ENCODE data around the gene TGM2.
"Not testable (repeated sequence)": the region's sequence is repeated elsewhere in the genome, so short reads cannot be mapped to it uniquely, and the experiment has no call there.

Gene TGM2

GRCh38 chr20:38115205-38115604 is 49.9 kb downstream of the TGM2 start:
- DNase-seq (ENCODE audit: low spot score), result no peak

- DNase-seq (ENCODE audit: low spot score), result no peak
These were observed 50.7 kb downstream of the TGM2 start for GRCh38 chr20:38114353-38114791.

- DNase-seq (ENCODE audit: low spot score), result no peak
These were observed 51.4 kb downstream of the TGM2 start for GRCh38 chr20:38113401-38114325.

- DNase-seq (ENCODE audit: low spot score), result no peak
These were observed 52.2 kb downstream of the TGM2 start for GRCh38 chr20:38112930-38113294.

GRCh38 chr20:38112261-38112929 is 52.7 kb downstream of the TGM2 start:
- DNase-seq (ENCODE audit: low spot score), result no peak

GRCh38 chr20:38111366-38112232 is 53.5 kb downstream of the TGM2 start:
- no peak for DNase-seq (ENCODE audit: low spot score)

- no peak for DNase-seq (ENCODE audit: low spot score)
These were observed 54.4 kb downstream of the TGM2 start for GRCh38 chr20:38110525-38111178.

GRCh38 chr20:38109591-38110524 is 55.2 kb downstream of the TGM2 start:
- no peak for DNase-seq (ENCODE audit: low spot score)

- DNase-seq (ENCODE audit: low spot score), result no peak
These were observed 56.0 kb downstream of the TGM2 start for GRCh38 chr20:38108986-38109541.

GRCh38 chr20:38108438-38108985 is 56.6 kb downstream of the TGM2 start:
- DNase-seq (ENCODE audit: low spot score), result no peak

- not testable (repeated sequence) for DNase-seq (ENCODE audit: low spot score)
These were observed 57.2 kb downstream of the TGM2 start for GRCh38 chr20:38107916-38108315.

GRCh38 chr20:38107386-38107785 is 57.7 kb downstream of the TGM2 start:
- DNase-seq (ENCODE audit: low spot score), result not testable (repeated sequence)

- no peak for DNase-seq (ENCODE audit: low spot score)
These were observed 58.6 kb downstream of the TGM2 start for GRCh38 chr20:38106461-38106860.

- no peak for DNase-seq (ENCODE audit: low spot score)
These were observed 60.8 kb downstream of the TGM2 start for GRCh38 chr20:38104285-38104684.

GRCh38 chr20:38102206-38102605 is 62.9 kb downstream of the TGM2 start:
- DNase-seq (ENCODE audit: low spot score), result not testable (repeated sequence)

- DNase-seq (ENCODE audit: low spot score), result no peak
These were observed 66.1 kb downstream of the TGM2 start for GRCh38 chr20:38098952-38099351.

- no peak for DNase-seq (ENCODE audit: low spot score)
These were observed 69.9 kb downstream of the TGM2 start for GRCh38 chr20:38095017-38095686.

GRCh38 chr20:38094373-38094891 is 70.6 kb downstream of the TGM2 start:
- no peak for DNase-seq (ENCODE audit: low spot score)

- no peak for DNase-seq (ENCODE audit: low spot score)
These were observed 71.4 kb downstream of the TGM2 start for GRCh38 chr20:38093641-38094077.

Measured in pons (tissue), 1 donor.